Activated naive CD8-positive, alpha-beta T cell treated with anti-CD3 and anti-CD28 coated beads, Interleukin-2, amount 50 U/mL, for 24 hours (primary cell): ENCODE data around the gene TMEM256.

Experiments used
- ATAC-seq: fragments of 150-1000 bp; cut with Tn5 transposase; one replicate; pipeline ENCODE4 v1.10.0; 2021
- DNase-seq: peaks from one replicate; pipeline ENCODE4 v3.0.0; 2021
- H3K27ac Mint-ChIP-seq: one replicate; pipeline ENCODE4 v1.8.0; 2021; ENCODE audit warnings: mild to moderate bottlenecking, mixed read lengths
- H3K27me3 Mint-ChIP-seq: one replicate; pipeline ENCODE4 v1.8.0; 2021; ENCODE audit warnings: mixed read lengths
- H3K36me3 Mint-ChIP-seq: one replicate; pipeline ENCODE4 v1.8.0; 2021; ENCODE audit warnings: low read depth, mixed read lengths
- H3K4me1 Mint-ChIP-seq: one replicate; pipeline ENCODE4 v1.8.0; 2021; ENCODE audit warnings: mixed read lengths
- H3K4me3 Mint-ChIP-seq: one replicate; pipeline ENCODE4 v1.8.0; 2021; ENCODE audit warnings: mild to moderate bottlenecking, moderate library complexity, mixed read lengths
- H3K9me3 Mint-ChIP-seq: one replicate; pipeline ENCODE4 v1.8.0; 2021; ENCODE audit warnings: mixed read lengths

TMEM256 gene

GRCh38 chr17:7419819-7420610, 16.1 kb upstream of the TMEM256 start, which contains the start of gene SPEM1:
Gene SPEM1 (plus strand): TSS chr17:7420324. CDS start chr17:7420385, 61 bp downstream.
- Mint-ChIP-seq H3K4me3 (no peak within 1 kb of the TSS), H3K36me3 (no peaks in the 10 kb centered on the region), H3K27ac (no peak within 1 kb of the TSS), H3K9me3 (no peaks in the 10 kb centered on the region), H3K27me3 (no peaks in the 10 kb centered on the region), H3K4me1 (no peaks in the 10 kb centered on the region)
- no peak for ATAC-seq
- DNase-seq: no peak

- ATAC-seq (no peak), DNase-seq (no peak)
- no peak overlapping the region for H3K27ac Mint-ChIP-seq
- no peak overlapping the region for H3K4me3 Mint-ChIP-seq
- no peaks in the 10 kb centered on the region for H3K36me3 Mint-ChIP-seq
- H3K4me1 Mint-ChIP-seq: no peaks in the 10 kb centered on the region
- H3K27me3 Mint-ChIP-seq: no peaks in the 10 kb centered on the region
- no peaks in the 10 kb centered on the region for H3K9me3 Mint-ChIP-seq
Measured at GRCh38 chr17:7418472-7419152, 14.7 kb upstream of the TMEM256 start.

- no peak for ATAC-seq
- no peaks in the 10 kb centered on the region for H3K27me3 Mint-ChIP-seq
- H3K9me3 Mint-ChIP-seq: no peaks in the 10 kb centered on the region
- no peak overlapping the region for H3K27ac Mint-ChIP-seq
- H3K36me3 Mint-ChIP-seq: no peaks in the 10 kb centered on the region
- no peak for DNase-seq
- H3K4me1 Mint-ChIP-seq: no peaks in the 10 kb centered on the region
- no peak overlapping the region for H3K4me3 Mint-ChIP-seq
Measured at GRCh38 chr17:7417056-7417655, 13.3 kb upstream of the TMEM256 start.

GRCh38 chr17:7416323-7416722, 12.4 kb upstream of the TMEM256 start:
- Mint-ChIP-seq H3K4me3 (no peak overlapping the region), H3K27me3 (no peaks in the 10 kb centered on the region), H3K9me3 (no peaks in the 10 kb centered on the region), H3K4me1 (no peaks in the 10 kb centered on the region), H3K36me3 (no peaks in the 10 kb centered on the region), H3K27ac (peak overlapping the region; percentile 2)
- no peak for DNase-seq
- no peak for ATAC-seq

- H3K4me3 Mint-ChIP-seq: no peak overlapping the region
- no peaks in the 10 kb centered on the region for H3K27me3 Mint-ChIP-seq
- ATAC-seq: no peak
- no peak overlapping the region for H3K27ac Mint-ChIP-seq
- no peaks in the 10 kb centered on the region for H3K36me3 Mint-ChIP-seq
- no peak for DNase-seq
- no peaks in the 10 kb centered on the region for H3K9me3 Mint-ChIP-seq
- no peaks in the 10 kb centered on the region for H3K4me1 Mint-ChIP-seq
Measured at GRCh38 chr17:7415784-7416183, 11.9 kb upstream of the TMEM256 start.

- ATAC-seq (no peak), DNase-seq (no peak)
- H3K4me3 Mint-ChIP-seq: no peak overlapping the region
- H3K27me3 Mint-ChIP-seq: no peaks in the 10 kb centered on the region
- H3K36me3 Mint-ChIP-seq: no peaks in the 10 kb centered on the region
- H3K27ac Mint-ChIP-seq: no peak overlapping the region
- no peaks in the 10 kb centered on the region for H3K9me3 Mint-ChIP-seq
- H3K4me1 Mint-ChIP-seq: no peaks in the 10 kb centered on the region
Measured at GRCh38 chr17:7414837-7415236, 10.9 kb upstream of the TMEM256 start.

GRCh38 chr17:7413346-7413985, 9.6 kb upstream of the TMEM256 start:
- no peak for DNase-seq
- Mint-ChIP-seq H3K4me3 (no peak overlapping the region), H3K9me3 (no peaks in the 10 kb centered on the region), H3K4me1 (peaks cover 2% of the 10 kb centered on the region), H3K36me3 (no peaks in the 10 kb centered on the region), H3K27ac (no peak overlapping the region), H3K27me3 (no peaks in the 10 kb centered on the region)
- ATAC-seq: peak; percentile 33

- Mint-ChIP-seq H3K4me1 (peaks cover 4% of the 10 kb centered on the region), H3K9me3 (no peaks in the 10 kb centered on the region), H3K36me3 (no peaks in the 10 kb centered on the region), H3K27me3 (no peaks in the 10 kb centered on the region), H3K4me3 (no peak overlapping the region), H3K27ac (no peak overlapping the region)
- ATAC-seq (no peak), DNase-seq (no peak)
Measured at GRCh38 chr17:7411427-7411750, 7.5 kb upstream of the TMEM256 start.

- ATAC-seq (no peak), DNase-seq (no peak)
- Mint-ChIP-seq H3K27ac (no peak overlapping the region), H3K4me3 (no peak overlapping the region), H3K36me3 (no peaks in the 10 kb centered on the region), H3K9me3 (no peaks in the 10 kb centered on the region), H3K4me1 (peaks cover 7% of the 10 kb centered on the region), H3K27me3 (peaks cover 3% of the 10 kb centered on the region)
Measured at GRCh38 chr17:7410634-7411426, 6.9 kb upstream of the TMEM256 start.

- ATAC-seq: no peak
- Mint-ChIP-seq H3K4me3 (no peak overlapping the region), H3K4me1 (peaks cover 12% of the 10 kb centered on the region), H3K27ac (no peak overlapping the region), H3K36me3 (no peaks in the 10 kb centered on the region), H3K27me3 (peaks cover 3% of the 10 kb centered on the region), H3K9me3 (no peaks in the 10 kb centered on the region)
- no peak for DNase-seq
Measured at GRCh38 chr17:7409716-7410115, 5.8 kb upstream of the TMEM256 start.

GRCh38 chr17:7408863-7409262, 5.0 kb upstream of the TMEM256 start:
- no peak for ATAC-seq
- peak overlapping the region; percentile 10 for H3K4me3 Mint-ChIP-seq
- H3K27ac Mint-ChIP-seq: peak overlapping the region; percentile 6
- DNase-seq: no peak
- H3K27me3 Mint-ChIP-seq: peaks cover 3% of the 10 kb centered on the region
- H3K36me3 Mint-ChIP-seq: no peaks in the 10 kb centered on the region
- no peaks in the 10 kb centered on the region for H3K9me3 Mint-ChIP-seq
- H3K4me1 Mint-ChIP-seq: peaks cover 12% of the 10 kb centered on the region

GRCh38 chr17:7408252-7408727, 4.4 kb upstream of the TMEM256 start:
- Mint-ChIP-seq H3K27ac (no peak overlapping the region), H3K9me3 (no peaks in the 10 kb centered on the region), H3K36me3 (no peaks in the 10 kb centered on the region), H3K4me1 (peaks cover 12% of the 10 kb centered on the region), H3K27me3 (peaks cover 3% of the 10 kb centered on the region), H3K4me3 (no peak overlapping the region)
- DNase-seq (peak; percentile 36), ATAC-seq (no peak)

- DNase-seq: no peak
- no peaks in the 10 kb centered on the region for H3K9me3 Mint-ChIP-seq
- H3K4me1 Mint-ChIP-seq: peaks cover 17% of the 10 kb centered on the region
- ATAC-seq: no peak
- peaks cover 3% of the 10 kb centered on the region for H3K27me3 Mint-ChIP-seq
- H3K4me3 Mint-ChIP-seq: no peak within 1 kb of the TSS
- H3K36me3 Mint-ChIP-seq: no peaks in the 10 kb centered on the region
- H3K27ac Mint-ChIP-seq: no peak within 1 kb of the TSS
Measured at GRCh38 chr17:7407485-7408251, 3.8 kb upstream of the TMEM256 start, which contains the start of gene NLGN2. Gene NLGN2 (plus strand): TSS chr17:7407845. CDS start chr17:7408256, 411 bp downstream.
